NCI-H2227 (cell line): ENCODE results near the gene CCDC13.

Source experiments
- DNase-seq: peaks from one replicate; lab custom pipeline; 2025; ENCODE audit not compliant: unreplicated experiment; lab: John Stamatoyannopoulos, UW

CCDC13 gene

DNA sequence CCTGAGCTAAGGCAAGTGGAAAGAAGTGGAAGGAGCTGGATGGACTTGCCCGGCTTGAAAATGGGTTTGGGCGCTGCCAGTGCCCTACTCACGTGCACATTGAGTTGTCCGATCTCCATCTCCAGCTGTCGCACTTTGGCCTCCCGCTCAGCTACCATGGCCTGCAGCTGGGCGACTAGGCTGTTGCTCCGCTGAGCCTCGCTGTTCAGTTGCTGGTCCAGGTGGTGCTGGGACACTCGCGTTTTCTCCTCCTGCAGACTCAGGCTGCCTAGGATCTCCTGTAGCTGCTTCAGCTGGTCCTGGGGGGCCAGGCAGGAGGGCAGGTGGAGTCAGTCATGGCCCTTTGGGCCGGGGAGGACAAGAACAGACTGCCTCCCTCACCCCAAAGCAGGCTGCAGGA is 37.4 kb downstream of the CCDC13 start:
- no peak for DNase-seq

DNA sequence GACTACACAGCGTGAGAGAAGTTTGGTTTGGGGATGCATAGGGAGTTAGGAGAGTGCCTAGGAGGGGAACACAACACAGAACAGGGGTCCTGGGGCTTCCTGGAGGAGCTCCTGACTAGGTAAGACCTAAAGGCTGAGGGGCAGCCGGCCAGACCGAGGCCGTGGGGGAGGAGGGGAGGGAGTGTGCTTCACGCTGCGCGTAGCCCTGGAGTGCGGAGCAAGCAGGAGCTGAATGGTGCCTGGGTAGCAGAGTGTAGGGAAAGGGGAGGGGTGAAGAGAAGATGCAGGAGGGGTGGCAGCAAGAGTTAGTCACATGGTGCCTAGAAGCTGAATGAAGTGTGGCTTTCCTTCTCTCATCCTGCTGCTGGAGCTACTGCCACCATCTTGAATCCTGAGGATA is 38.0 kb downstream of the CCDC13 start:
- DNase-seq = no peak

DNA sequence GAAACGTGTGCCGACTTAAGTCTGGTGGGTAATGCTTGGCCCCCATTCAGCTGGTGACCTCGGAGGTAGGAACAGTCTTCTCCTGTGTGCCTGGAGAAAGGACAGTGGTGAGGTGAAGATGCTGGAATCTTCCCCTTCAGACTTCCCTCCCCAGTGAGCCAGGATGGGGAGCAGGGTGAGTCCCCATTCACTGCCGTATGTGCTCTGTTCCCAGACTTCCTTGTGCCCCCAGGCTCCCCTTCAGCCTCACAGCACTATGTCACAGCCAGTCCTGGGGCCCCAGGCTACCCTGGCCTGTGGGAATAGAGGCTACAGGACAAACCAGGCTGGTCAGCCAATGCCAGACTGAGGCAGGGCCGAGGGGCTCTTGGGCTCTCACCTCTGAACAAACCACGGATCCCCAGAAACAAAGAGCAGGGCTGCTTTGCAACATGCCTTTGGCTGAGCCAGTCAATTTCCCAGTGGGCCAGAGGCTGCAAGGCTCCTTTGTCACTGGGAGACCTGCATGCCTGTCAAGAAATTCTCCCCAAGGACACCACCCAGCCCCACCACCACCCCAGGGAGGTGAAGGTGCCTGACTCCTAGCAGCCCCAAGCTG is 38.7 kb downstream of the CCDC13 start:
- no peak for DNase-seq

DNA sequence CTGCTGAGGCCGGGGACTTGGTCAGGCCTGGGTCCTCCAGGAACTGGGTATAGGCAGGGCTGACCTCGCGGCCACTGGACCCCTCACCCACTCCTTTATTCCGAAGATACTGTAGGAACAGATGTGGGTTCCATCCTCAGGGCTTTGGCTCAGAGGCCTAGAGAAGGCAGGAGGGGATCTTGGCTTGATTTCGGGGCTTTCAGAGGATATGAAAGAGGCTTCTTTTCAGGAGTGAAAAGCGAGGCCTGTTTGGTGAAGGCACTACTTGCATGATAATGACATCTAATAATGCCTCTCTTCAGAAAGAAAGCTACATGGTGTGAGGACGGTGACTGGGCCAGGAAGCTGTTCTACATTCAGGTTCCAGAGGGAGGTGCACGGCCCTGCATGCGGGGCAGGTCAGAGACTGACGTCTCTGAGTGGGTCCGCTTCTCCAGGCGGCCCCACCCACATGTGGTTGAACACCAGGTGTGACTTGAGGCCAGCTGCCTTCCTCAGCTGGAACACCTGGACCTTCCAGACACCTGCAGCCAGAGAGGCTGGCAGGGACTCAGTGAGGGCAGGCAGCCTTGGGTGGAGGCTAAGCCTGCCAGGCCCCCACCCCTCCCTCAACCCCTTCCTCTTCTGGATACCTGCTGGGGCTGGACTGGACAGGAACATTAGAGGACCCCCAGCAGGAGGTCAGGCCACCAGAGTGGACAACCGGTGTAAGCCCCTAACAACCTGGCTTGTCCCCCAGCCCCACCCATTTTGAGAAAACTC is 39.4 kb downstream of the CCDC13 start:
- DNase-seq = no peak

DNA sequence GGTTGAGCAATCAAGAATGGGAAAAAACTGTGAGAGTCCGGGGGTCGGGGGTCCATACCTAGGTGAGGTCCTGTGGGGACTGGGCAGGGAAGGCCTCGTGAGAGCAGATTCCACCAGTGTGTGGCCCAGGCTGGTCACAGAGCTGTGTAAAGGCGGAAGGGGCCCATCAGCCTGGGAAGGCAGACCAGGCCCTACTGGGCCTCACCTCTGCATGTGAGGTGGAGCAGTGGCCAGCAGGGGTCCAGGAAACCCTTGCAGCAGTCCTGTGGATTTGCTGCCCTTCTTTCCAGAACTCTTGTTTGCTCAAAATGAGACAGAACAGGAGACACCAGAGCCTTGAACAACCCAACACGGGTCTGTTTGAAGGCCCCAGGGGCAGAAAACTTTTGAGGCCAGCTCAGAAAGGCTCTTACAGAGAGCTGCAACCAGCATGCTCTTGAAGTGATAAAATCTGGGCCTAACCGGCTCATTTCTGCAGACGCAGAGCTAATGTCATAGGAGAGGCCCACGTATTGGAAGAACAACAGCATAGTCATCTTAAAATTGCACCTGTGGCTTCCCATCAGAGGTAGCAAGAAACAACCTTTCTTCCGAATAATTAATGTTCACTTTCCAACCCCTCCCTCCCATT is 40.1 kb downstream of the CCDC13 start:
- no peak for DNase-seq

DNA sequence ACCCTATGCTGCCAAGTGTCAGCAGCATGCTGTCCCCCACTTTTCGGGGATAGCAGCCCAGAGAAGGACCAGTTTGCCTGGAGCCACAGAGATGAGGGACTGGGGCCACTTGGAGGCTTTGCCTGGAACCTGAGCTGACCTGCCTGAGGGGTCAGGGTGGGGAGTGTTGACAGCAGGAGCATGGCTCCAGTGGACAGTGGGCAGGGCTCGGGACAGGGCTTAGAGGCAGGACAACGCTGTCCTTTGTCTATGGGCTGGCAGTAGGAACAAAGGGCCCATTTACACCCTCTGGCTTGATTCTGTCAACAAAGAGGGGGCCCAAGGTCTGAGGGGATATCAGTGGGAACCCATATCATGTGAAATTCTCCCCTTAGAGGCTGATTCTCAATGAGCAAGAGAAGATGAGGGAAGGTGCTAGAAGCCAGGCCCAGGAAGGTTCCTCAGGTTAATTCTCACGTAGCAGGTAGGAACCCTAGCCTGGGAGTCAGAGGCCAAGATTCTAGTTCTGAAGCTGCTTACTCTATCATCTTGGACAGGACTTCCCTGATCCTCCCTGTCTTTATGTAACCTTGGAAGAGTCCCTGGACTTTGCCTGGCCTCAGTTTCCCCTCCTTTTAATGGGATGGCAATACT is 40.7 kb downstream of the CCDC13 start:
- no peak for DNase-seq

DNA sequence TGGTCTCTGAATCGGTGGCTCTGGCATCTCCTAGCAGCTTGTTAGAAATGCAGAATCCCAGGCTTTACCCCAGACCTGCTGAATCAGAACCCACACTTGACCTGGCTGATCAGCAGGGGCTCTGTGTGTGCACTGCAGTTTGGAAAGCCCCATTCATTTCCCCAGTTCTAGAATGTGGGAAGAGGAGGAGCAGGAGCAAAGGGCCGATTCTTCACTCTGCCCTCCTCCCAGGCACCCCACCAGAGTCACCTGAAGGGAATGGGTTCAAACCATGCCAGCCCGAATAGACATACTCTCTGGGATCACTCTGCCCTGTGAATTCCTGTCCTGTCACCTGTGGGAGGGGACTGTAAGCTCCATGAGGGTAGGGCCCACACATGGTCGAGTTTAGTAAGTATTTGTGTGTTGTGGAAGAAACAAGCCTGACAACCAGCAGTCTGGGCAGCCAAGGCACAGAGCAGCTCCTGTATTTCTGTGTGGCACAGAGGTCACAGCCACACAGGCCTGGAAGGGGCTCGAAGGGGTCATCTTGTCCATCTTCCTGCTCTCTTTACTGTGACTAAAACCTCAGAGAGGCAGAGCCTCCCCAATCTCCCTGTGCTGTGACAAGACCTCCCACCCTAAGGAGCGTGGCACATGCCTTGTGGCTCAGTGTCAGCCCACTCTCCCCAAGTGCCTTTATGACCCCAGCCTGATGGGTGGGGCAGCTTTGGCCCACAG is 41.4 kb downstream of the CCDC13 start:
- DNase-seq = no peak

DNA sequence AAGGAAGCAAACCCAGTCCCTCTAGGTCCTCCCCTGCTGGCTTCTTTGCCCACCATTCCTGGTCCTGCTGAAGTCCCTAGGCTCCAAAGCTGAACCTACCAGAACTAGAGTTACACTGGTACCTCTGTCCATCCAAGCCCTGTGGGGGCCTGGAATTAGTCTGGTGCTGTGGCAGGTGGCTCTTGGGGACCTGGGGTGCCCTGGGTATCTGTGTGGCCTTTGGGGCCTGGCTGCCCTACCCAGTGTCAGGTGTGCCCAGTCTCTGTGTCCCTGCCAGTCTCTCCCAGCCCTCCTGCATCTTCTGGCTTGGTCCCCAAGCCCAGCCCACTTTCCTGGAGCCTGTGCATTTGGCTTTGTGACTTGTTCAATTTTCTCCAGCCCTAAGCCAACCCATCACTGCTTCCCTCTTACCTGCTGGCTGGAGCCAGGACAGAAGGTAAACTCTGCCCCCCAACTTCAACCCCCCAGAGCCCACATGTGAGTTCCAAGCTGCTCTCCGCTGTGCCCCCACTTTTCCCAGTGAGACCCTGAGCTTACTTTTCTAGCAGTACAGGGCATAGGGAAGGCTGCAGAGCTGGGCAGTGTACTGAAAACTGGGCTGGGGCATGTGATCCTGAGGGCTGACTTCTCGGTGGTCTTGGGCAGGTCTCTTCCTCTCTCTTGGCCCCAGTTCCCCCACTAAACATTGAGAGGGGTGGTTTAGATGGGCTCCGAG is 42.2 kb downstream of the CCDC13 start:
- DNase-seq = no peak

DNA sequence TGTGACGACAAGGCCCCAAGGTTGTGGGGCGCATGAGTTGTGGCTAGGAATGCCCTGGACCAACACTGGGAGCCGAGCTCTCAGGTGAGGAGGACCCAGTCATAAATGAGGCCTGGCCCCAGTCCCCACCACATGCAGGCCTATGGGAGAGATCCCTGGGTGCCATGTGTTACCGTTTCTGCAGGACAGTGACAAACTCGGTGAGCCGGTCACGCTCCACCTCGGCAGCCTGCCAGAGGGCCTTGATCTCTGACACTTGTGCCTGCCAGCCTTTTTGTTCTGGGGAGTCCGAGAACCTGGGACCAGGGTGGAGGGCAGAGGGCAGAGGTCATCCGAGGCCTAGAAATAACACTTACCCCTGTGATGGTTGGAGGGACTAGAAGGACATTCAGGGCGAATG is 42.8 kb downstream of the CCDC13 start:
- DNase-seq = no peak

DNA sequence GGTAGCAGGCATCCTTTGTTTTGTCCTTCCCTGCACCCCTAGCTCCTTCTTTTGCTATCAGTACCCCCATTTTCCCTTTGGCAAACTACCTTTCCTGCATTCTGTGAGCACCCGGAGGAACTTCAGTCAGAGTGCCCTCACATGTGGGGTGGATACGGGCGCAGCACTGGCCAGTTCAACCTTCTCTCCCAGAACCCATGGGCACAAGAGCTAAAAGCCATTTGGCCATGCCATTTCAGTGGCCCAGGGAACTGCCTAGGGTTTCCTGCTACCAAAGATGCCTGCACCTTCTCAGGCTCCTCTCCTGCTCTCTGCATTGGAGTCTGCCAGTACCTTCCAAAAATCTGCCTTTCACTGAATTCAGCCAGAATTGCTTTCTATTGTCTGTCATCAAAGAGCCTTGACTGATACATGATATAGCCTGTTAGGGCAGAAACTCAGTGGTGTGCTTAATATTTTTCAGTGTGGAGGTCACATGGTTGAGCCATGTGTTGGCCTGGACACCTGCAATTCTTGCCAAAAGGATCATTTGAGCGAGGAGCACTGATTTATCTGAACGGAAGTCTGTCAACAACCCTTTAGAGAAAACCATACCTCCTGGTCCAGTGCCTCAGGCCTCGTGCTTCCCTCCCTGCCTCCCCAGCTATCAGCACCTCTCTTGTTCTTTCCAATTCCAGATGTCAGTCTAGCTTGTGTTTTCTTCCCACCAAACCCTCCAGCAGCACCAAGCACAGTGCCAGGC is 43.5 kb downstream of the CCDC13 start:
- DNase-seq = no peak

DNA sequence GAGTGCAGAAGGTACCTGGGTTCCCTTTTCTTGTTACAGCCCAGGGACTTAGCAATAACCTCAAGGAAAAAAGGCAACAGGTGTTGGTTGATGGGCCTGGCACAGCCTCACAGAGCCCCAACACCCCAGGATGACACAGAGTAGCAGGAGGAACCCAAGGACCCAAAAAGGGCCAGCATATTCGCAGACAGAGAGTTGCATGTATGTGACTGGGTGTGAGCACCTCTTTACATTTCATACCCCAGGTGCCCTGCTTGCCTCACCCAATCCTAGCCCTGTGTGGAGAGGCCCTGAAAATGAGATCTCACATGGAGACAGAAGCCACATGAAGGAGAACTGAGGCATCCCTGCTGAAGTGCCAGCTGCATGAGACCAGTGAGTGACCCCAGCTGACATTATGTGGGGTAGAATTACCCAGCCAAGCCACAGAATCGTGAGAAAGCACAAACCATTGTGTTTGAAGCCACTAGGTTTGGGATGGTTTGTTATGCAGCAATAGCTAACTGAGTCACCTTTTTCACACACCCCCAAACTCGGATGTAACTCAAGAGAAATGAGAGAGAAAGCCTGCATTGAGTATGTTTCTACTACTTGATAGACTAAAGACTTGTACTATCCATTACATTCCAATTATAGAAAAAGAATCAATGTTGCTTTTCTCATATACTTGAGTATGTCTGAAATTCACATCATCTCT is 44.2 kb downstream of the CCDC13 start:
- no peak for DNase-seq

DNA sequence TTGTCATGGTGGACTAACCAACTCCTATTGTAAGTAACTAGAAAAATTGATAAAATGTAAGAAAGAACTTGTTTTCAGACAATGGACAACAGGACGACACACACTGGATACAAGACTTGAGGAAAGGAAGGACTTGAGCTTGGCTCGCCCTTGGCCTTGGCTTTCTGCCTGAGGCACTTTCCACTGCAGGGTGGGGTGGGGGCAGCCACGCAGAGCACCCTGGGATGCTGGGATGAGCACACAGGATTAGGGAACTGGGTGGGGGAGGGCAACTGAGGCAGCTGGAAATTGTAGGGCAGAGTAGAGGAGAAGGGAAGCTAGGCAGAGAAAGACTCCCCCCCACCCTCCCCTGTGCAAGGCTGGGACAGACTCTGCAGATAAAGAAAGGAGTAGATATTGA is 45.0 kb downstream of the CCDC13 start:
- DNase-seq = no peak

DNA sequence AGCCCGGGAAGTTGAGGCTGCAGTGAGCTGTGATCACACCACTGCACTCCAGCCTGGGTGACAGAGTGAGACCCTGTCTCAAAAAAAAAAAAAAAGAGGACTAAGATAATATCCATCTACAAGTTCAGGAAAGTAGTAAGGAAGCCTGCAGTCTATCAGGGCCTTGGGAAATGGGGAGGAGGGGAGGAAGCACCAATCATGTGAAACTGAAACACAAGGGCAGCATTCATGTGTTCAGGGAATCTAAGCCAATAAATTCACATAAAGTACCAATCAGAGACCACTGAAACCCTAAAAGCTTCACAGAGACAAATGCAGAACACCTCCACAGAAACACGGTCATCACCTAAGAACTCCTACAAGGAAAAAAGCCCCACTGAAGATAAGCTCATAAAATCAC is 47.6 kb downstream of the CCDC13 start:
- no peak for DNase-seq

DNA sequence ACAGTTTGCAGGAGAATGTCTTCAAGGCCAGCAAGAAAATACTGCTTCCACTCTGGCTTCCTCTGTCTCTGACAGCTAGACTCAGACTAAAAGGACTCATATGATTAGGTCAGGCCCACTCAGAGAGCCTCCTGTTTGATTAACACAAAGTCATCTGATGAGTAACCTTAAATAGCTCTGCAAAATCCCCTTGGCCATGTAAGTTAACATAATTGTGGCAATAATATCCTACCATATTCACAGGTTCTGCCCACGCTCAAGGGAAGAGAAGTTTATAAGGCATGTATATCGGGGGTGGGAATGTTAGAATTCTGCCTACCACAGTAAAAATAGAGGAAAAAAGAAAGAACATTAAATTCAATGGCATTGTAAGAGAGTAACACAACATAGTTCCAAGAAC is 49.8 kb downstream of the CCDC13 start:
- DNase-seq = no peak
